Measurements from ENCODE around the gene ZNF256.

The ZNF256 gene

DNA sequence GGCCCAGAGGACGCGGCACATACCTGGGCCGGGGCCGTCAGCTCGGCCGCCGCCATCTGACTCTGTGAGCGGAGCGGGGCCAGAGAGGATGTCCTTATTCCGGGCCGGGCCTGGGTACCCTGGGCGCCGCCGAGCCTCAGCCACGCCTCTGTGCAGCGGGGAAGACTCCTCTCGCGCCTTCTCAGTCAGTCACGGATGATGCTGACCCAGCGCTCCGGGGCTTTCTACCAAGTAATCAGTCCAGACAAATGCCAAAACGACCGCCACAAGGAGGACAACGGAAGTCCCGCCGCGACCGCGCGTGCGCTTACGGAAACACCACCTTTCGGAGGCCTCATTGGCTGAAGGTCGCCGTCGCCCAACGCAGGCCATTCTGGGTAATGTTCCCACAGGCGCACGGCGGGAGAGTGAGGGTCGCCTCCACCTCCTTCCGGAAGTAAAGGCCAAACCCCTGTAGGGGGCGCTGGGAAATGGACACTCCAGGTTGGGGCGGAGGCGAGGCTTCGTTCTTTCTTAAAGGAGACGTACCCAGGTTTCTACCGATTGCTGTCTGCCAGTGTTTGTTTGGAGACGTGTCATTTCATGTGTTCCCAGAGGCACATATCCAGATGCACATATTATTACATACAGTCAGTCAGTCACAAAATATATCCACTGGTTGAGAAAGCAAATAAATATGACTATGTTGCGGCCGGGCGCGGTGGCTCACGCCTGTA, at the start of gene ZNF256:
TSS of gene ZNF256 (minus strand) at position 288 of the 716 bp plus-strand sequence. CDS start at position 56, 232 bp downstream.
- peak; percentile 93 for DNase-seq

- no peak for DNase-seq
Observed at GRCh38 chr19:57992841-57993240, 45.3 kb upstream of the ZNF256 start.

GRCh38 chr19:57978586-57979289, 31.2 kb upstream of the ZNF256 start:
- DNase-seq = no peak

DNA sequence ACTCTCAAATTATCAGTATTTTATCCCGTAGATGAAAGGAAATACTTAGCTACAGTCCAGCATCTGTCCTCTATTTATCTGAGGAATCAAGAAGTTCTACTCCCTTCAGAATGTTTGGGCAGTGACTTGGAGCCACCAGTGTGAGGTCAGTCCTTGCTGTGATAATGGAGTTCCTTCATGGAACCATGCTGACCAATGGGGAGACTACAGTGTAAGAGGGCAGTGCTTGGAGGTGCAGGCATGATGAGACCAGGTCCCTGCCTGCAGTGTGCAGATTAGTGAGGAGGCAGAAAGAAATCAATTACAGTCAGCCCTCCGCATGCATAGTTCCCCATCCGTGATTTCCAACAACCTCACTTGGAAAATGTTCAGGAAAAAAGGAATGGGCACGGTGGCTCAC, 26.9 kb upstream of the ZNF256 start, which contains the start of gene C19orf18:
TSS of gene C19orf18 (minus strand) at position 101 of the 400 bp plus-strand sequence. CDS start 102 bp downstream, outside the sequence.
- no peak for DNase-seq

- no peak for DNase-seq
Observed at GRCh38 chr19:57964761-57965160, 17.3 kb upstream of the ZNF256 start.

- DNase-seq = no peak
Observed at GRCh38 chr19:57961785-57962184, 14.3 kb upstream of the ZNF256 start.

DNA sequence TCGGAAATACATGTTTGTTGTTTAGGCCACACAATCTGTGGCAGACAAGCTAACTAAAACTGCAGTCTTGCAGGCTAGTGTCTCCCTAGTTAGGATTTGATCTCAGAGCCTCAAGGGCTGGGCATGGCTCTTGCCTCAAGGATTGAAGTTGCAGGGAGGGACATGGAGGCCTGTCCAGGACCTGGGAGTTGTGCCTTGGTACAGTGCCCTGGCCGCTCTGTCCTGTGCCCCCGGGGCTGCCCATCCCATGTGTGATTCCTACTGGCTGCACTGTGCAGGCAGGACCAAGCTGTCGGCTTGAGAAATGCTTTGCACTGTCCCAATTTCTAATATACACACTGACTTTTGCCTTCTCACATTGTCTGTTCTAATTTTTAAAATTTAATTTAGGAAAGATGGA, 7.5 kb upstream of the ZNF256 start:
- no peak for DNase-seq

GRCh38 chr19:57949702-57950101, 2.2 kb upstream of the ZNF256 start:
- no peak for DNase-seq

- DNase-seq = no peak
Observed at GRCh38 chr19:57949296-57949695, 1.8 kb upstream of the ZNF256 start.

- no peak for DNase-seq
Observed at GRCh38 chr19:57947088-57947418, 453 bp downstream of the ZNF256 start.

DNA sequence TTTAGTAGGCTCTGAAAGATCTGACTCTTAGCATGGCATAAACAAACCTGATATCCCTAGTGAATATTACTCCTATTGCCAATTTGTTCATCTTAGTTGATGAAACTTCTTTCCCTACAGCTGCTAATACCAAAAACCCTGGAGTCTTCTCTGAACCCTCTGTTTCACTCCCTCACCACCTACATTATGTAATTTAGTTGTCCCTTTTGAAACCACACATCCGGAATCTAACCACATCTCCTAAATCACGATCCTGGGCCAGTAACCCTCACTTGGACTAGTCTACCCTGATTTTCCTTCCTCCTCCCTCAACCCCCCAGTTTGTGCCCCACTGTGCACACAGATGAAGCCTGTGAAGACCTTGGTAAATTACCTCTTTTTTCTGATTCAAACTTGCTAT, 1.2 kb downstream of the ZNF256 start:
- no peak for DNase-seq

DNA sequence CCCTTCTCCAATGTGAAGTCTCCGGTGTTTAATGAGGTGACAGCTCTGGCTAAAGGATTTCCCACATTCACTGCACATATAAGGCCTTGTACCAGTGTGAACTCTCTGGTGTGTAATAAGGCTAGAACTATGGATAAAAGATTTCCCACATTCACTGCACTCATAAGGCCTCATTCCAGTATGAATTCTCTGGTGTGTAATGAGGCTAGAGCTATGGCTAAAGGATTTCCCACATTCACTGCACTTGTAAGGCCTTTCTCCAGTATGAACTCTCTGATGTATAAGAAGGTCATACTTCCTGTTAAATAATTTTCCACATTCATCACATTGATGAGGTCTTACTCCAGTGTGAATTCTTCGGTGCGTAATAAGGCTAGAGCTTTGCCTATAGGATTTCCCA, 5.9 kb downstream of the ZNF256 start:
- no peak for DNase-seq

DNA sequence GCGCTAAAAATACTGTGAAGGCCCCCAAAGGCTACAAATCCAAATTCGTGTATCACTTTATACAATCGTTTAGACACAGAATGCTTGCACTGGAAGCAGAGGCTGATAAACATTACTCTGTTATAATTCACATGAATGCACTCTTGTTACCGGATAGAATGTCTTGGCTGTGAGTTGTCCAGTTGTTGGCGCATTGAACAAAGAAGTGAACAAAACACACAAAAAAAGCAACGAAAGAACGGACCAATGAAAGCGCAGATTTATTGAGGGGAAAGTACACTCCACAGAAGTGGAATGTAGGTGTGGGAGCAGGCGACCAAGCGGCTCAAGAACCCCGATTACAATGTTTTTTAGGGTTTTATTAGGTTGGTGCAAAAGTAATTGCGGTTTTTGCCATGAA, 11.8 kb downstream of the ZNF256 start:
- DNase-seq = no peak

DNA sequence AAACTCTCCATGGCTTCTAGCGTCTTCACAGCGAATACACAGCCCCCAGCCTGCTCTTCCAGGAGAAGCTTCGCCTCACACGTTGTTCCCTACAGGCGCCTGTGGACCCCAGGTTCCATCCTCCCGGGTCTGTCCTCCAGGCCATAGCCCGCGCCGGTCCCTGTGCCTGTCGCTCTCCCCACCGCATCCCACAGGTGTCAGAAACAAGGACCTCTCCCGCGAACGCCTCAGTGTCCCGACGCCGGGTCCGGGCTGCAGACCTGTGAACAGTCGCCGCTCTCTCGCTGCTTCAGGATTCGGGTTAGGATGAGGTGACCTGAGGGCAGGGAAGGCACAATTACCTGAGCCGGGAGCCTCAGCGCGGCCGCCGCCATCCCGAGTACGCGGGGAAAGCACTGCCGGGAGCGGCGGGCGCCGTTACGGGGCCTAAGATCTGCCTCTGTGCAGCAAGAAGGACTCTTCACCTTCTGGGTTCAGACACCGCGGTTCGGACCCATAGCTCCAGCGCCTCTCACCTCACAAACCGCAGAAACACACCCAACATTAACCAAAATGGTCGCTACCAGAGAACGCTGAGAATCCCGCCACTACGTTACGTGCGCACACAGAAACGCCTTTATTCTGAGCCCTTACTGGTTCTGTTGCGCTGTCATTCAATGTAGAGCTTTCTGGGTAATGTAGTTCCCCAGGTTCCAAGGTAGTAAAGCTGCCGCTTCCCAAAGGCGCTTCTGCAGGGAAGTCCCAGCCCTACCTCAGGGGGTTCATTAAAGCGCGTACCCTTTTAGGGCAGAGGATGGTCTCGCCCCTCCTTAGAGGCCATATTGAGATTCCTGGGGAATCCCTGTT, 12.5 kb downstream of the ZNF256 start, which contains the start of gene ZNF418:
TSS of gene ZNF418 (minus strand) at position 583 of the 846 bp plus-strand sequence. CDS start 1,580 bp downstream, outside the sequence.
- no peak for DNase-seq

- DNase-seq = no peak
Observed at GRCh38 chr19:57927587-57927986, 19.9 kb downstream of the ZNF256 start.

DNA sequence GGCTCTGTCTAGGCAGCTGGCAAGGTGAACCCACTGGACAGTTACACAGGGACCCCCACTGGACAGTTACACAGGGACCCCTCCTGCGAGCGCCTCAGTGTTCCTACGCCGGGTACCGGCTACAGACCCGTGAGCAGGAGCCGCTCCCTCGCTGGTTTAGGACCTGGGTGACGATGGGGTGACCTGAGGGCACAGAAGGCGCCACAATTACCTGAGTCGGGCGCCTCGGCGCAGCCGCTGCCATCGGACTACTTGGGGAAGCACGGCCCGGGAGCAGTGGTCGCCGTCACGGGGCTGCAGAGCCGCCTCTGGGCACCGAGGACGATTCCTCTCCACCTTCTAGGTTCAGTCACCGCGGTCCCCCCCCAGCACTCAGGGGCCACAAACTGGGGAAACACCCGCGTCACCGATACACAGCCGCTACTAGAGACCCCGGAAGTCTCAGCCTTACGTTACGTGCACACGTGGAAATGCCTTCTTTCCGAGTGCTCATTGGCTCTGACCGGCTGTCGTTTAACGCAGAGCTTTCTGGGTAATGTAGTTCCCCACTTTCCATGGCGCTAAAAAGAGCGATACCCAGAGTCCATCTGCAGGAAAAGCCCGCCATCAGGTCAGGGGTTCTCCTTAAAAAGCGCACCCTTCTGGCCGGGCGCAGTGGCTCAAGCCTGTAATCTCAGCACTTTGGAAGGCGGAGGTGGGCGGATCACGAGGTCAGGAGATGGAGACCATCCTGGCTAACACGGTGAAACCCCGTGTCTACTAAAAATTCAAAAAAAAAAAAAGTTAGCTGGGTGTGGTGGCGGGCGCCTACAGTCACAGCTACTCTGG, 31.1 kb downstream of the ZNF256 start, which contains the start of gene ZNF417:
TSS of gene ZNF417 (minus strand) at position 425 of the 828 bp plus-strand sequence. CDS start at position 244, 181 bp downstream.
- peak; percentile 87 for DNase-seq

DNA sequence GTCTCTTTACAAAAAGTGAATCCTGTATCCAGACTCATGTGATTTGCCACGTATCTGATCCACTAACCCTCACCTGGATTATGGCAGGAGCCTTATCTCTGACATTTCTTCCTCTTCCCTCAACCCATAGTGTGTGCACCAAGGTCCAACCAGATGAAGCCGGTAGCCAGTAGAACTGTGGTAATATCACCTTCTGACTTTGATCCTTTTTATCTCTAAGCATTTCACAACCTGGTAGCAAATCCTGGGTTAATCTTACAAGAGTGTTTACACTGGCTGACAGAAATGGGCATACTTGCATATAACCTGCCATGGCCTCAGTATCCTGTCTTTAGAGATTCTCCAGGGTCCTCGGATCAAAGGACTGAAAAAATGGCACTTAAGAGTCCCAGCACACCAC, 33.0 kb downstream of the ZNF256 start:
- no peak for DNase-seq

- DNase-seq = no peak
Observed at GRCh38 chr19:57907394-57907793, 40.1 kb downstream of the ZNF256 start.

GRCh38 chr19:57905258-57905657, 42.2 kb downstream of the ZNF256 start:
- no peak for DNase-seq

DNA sequence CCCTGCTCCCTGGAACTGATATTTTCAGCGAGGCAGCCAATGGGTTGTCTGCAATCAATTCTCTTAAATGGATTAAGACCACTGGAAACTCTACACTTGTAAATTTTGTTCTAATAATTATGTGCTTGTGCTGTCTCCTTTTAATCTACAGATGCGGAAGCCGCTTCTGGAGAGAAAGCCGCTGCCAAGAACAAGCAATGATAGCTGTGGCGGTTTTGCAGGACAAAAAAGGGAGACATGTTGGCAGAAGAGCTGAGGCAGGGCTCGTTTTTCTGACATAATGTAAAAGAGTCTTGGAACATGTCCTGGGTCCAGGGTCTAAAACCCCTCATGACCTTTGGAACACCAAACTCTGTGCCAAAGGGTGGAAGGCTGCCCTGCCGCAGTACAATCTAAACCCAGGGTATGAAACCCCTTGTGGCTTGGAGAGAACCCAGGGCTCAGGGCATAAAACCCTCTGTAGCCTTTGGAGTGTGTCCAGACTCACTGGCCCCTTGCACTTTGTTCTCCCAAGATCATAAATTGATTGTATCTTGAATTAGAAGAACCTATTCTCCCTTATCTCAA, 43.8 kb downstream of the ZNF256 start:
- no peak for DNase-seq

DNA sequence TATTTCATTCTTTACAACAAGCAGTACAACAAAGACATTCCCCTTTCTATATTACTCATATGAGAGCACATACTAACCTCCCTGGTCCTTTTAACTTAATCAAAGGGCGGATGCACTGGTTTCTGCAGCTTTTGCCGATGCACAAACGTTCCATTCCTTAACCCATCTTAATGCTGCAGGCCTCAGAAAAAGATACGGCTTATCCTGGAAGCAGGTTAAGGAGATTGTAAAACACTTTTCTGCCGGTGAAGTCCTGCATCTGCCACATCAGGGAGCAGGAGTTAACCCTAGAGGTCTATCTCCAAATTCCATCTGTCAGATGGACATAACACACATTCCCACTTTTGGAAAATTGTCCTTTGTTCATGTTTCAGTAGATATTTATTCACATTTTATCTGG, 47.2 kb downstream of the ZNF256 start:
- no peak for DNase-seq

Data from NCI-H1092 (cell line).